ENCODE measurements around the gene BBS5.
A peak's percentile ranks its signal among the peaks of the same experiment; 100 is the strongest.
"Not testable (repeated sequence)": the region's sequence is repeated elsewhere in the genome, so short reads cannot be mapped to it uniquely, and the experiment has no call there.

Gene BBS5

DNA sequence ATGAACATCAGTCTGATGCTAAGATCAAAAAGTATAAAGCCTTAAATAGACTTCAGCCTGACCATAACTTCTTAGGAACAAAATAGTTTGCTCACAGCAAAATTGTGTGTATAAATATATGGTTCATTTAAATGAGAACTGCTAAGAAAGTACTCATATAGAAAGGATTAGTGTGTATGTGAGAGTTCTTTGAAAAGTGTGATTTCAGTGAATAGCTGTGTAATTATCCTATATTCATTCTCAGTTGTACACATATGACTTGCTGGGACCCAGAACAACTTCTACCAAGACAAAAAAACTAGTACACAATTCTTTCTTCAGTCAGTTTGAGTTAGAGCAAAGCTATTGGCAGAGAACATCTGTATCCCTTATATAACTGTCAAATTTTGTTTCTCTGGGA, 7.2 kb downstream of the BBS5 start:
- DNase-seq (ENCODE audit: low read depth): no peak

DNA sequence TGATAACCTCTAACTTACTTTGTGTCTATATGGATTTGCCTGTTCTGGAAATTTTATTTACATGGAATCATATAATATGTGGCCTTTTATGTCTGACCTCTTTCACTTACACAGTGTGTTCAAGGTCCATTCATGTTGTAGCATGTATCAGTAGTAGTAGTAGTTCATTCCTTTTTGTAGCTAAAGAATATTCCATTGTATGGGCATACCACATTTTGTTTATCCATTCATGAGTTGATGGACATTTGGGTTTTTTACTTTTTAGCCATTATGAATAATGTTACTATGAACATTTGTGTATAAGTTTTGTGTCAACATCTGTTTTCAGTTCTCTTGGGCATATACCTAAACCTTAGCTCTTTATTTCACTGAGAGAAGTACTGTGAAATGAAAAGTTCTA, 11.5 kb downstream of the BBS5 start:
- DNase-seq (ENCODE audit: low read depth): no peak

DNA sequence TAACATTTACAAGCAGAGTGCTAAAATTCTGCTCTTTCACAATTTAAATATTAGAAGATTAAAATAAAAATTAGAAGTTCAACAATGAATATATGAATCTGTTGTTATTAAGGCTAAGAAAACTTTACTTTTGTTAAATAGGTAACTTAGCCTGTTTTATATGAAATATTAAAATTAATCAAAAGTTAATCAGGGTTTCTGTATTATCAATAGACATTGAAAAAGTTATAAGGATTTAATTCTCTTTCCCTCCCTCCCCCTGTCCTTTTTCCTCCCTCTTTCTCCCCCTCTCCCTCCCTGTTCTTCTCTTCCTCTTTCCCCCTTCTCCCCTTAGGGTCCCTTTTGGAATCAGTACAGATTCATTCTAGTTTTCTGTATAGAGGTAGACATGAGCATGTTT, 12.1 kb downstream of the BBS5 start:
- DNase-seq (ENCODE audit: low read depth): no peak

DNA sequence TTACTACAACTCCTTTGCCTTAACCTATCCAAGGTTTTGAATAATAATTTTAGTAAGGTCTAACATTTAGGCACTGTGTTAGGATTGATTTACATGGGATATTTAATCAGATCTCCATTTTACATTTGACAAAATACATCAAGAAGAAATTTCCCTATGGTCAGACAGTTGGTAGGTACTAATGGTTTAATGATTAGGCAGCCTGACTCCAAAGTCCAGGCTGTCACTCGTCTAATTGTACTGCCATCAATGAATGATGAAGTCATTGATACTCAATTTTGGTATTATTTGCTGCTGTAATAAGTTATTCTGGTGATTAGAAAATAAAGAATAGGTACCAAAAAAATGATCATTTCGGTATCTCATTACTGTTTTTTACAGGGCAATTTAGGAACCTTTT, 14.1 kb downstream of the BBS5 start:
- no peak for DNase-seq (ENCODE audit: low read depth)

DNA sequence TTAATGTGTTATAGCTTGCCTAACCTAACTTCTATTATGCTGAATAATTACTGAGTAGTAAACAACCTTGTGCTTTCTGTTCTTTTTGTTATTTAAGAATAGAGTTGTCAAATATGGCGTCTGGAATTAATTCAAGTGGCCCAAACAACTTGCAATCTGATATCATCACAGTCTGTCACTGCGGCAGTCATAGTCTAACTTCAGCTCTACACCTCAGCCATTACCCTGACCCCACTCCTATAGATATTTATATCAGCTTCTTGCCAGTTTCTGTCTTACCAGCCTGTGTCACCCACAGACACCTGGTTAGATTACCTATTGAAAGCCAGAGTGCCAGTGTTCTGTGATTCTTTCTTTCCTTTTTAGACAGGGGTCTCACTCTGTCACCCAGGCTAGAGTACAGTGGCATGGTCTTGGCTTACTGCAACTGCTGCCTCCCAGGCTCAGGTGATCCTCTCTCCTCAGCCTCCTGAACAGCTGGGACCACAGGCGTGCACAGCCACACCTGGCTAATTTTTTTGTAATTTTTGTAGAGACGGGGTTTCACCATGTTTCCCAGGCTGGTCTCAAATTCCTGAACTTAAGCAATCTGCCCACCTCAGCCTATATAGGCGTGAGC, 16.1 kb downstream of the BBS5 start:
- no peak for DNase-seq (ENCODE audit: low read depth)

DNA sequence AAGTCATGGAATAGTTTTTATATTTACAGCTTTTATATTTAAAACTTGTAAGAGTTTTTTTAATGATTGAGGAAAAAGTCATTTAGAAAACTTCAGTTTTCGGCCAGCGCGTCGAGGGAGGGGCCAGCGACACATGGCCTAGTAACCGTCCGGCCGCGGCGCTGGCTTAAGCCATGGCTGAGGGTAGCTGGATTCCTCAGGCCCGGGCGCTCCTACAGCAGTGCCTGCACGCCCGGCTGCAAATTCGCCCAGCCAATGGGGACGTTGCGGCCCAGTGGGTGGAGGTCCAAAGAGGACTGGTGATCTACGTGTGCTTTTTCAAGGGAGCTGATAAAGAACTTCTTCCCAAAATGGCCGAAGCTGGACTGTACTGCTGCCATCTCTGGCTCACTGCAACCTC, 25.4 kb downstream of the BBS5 start:
- no peak for DNase-seq (ENCODE audit: low read depth)

DNA sequence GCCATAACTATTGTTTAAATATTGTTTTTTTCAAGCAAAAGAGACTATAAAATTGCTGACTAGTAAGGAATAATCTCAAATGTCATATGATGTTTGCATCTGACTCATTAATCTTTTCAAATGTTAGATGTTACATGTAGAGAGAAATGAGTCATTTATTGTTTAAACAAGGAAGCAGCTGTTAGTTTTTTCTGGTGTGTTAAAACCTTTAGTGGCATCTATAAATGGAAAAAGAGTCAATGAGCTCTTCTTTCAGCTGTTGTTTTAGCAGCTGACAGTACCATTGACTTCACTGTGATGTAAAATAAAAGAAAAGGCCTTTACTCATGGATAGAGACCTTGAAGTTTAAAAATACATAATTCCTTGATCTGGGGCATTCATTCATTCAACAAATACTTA, 28.4 kb downstream of the BBS5 start:
- no peak for DNase-seq (ENCODE audit: low read depth)

DNA sequence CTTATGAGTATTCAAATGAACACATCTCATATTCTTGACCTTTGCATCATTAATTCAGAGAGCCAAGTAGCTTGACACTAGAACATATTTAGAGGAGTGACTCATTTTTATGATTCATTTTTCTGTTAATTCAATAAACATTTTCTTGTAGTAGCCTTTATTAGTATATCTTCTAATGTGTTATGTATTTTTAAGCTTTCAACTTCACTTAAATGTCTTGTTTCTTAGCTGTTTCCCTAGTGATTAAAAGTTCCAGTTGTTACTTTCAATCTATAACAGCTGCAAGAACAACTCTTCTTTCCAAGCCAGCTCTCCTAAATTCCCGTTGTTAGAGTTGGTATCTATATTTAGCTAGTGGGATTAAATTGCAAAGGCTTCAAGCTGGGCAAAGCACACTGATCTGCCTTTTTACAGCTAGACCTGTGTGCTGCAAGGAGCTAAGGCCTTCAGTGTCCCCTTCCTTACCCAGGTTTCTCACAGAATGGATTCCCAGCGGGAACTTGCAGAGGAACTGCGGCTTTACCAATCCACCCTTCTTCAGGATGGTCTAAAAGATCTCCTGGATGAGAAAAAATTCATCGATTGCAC, 30.1 kb downstream of the BBS5 start, which contains the start of gene KLHL41:
Gene KLHL41 (plus strand): TSS at position 405 of the 588 bp plus-strand sequence. CDS start 77 bp downstream, at position 482.
- no peak for DNase-seq (ENCODE audit: low read depth)

DNA sequence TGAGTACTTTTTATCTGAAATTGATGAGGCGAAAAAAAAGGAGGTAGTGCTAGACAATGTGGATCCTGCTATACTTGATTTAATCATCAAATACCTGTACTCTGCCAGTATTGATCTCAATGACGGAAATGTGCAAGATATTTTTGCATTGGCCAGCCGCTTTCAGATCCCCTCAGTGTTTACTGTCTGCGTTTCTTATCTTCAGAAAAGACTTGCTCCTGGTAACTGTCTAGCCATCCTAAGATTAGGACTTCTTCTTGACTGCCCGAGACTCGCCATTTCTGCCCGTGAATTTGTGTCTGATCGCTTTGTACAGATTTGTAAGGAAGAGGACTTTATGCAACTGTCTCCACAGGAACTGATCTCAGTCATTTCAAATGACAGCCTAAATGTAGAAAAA, 30.7 kb downstream of the BBS5 start:
- no peak for DNase-seq (ENCODE audit: low read depth)

DNA sequence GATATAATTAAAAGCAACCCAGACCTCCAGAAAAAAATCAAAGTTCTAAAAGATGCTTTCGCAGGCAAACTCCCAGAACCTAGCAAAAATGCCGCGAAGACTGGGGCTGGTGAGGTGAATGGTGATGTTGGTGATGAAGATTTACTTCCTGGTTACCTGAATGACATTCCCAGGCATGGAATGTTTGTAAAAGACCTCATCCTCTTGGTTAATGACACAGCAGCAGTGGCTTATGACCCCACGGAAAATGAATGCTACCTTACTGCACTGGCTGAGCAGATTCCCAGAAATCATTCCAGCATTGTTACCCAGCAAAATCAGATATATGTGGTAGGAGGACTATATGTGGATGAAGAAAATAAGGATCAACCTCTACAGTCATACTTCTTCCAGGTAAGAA, 31.2 kb downstream of the BBS5 start:
- no peak for DNase-seq (ENCODE audit: low read depth)

DNA sequence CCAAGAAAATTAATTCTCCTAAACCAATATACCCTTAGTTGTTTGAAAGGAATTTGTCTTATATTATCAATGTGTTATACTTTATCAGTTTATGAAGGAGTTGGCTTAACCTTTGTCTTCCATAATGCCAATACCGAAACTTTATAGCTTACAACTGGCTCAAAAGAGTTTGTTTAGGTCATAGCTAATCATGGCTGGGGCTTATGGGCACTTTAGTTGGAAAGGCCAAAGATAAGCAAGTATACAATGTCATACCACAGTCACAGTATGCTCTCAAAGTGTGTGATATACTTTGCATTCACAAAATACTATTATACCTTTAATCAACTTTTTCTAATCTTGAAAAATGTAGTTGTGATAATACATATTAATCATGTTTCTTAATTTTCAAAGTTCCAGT, 32.5 kb downstream of the BBS5 start:
- DNase-seq (ENCODE audit: low read depth): no peak

DNA sequence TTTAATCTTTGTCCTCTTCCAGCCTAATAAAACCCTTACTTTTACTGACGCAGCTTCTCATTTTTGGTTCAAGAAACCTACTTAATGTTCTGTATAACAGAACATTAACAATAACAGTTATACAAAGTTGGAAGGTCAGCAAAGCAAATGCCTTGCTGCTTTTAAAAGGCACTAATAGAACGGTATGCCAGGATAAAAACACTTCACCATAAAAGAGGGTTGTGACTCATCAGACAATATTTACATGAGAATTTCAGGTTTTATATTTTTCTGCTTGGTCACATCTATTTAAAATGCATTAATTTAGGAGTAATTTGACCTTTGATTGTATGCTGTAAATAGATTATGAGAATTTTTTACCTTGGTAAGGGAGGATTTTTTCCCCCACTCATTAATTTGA, 33.2 kb downstream of the BBS5 start:
- no peak for DNase-seq (ENCODE audit: low read depth)

DNA sequence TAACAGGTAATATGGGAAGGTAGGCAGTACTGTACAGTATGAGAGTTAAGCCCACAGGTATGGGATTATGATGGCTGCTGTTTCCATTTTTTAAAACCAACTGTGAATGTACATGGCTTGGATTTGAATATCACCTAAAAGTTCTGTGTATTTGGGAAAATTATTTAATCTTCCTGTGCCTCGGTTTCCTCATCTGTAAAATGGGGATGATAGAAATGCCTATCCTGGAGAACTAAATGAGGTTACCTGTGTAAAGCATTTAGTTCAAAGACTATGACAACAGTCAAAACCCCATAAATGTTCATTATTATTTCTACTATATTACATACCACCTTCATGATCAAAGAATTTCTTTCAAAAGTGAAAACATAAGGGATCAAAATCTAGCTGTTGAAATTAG, 33.8 kb downstream of the BBS5 start:
- no peak for DNase-seq (ENCODE audit: low read depth)

DNA sequence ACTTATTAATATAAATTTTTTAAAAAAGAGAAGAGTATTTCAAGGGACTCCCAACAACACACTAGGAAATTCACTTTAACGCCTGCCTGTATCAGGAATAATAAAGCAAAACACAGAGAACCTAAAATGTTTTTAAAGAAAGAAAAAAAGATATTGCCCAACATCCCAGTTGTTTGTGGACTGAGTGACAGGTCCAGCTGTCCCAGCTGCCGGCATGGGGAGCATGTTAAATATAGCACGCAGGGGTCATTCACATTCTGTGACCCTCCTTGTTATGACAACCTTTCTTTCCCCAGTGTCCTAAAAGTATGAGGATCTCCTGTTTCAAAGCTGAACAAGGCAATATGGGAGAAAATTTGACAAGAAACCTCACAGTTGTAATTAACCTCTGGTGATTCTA, 34.6 kb downstream of the BBS5 start:
- no peak for DNase-seq (ENCODE audit: low read depth)

DNA sequence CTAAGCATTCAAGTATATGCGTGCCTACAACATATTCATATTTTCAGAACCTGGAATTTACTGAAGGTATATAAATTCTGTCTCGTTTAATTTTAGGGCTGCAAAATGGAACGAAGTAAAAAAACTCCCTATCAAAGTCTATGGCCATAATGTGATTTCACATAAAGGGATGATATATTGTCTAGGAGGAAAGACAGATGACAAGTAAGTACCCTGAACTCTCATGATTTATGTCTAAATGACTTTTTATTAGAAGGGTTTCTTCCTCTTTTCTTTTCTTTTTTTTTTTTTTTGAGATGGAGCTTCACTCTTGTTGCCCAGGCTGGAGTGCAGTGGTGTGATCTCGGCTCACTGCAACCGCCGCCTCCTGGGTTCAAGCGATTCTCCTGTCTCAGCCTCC, 35.5 kb downstream of the BBS5 start:
- DNase-seq (ENCODE audit: low read depth): not testable (repeated sequence)

DNA sequence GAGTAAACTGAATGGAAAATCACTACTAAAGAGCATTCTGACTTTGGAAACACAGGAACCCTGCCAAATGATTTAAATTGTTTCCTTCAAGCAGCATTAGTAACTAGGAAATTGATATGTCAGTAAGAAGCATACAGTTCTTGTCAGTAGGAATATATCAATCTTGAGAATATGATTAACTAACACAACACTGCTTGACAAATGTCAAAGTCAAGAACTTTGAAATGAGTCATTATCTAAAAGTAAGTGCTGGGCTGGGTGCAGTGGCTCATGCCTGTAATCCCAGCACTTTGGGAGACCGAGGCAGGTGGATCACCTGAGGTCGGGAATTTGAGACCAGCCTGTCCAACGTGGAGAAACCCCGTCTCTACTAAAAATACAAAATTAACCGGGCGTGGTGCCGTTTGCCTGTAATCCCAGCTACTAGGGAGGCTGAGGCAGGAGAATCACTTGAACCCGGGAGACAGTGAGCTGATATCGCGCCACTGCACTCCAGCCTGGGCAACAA, 37.2 kb downstream of the BBS5 start:
- not testable (repeated sequence) for DNase-seq (ENCODE audit: low read depth)

DNA sequence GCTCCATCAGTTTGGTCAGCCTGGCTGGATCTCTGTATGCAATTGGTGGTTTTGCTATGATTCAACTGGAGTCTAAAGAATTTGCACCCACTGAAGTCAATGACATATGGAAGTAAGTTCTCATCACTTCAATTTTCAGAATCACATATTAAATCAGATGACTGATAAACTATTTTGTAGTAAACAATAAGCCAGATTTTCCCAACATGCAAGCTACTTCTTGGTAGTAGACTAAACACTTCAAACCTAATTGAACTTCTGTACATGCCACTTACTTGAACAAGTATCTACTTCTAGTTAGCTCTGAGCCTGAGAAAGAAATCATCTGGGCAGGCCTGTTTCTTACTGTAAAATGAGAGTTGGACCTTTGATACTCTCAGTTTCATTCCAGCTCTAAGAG, 41.6 kb downstream of the BBS5 start:
- no peak for DNase-seq (ENCODE audit: low read depth)

DNA sequence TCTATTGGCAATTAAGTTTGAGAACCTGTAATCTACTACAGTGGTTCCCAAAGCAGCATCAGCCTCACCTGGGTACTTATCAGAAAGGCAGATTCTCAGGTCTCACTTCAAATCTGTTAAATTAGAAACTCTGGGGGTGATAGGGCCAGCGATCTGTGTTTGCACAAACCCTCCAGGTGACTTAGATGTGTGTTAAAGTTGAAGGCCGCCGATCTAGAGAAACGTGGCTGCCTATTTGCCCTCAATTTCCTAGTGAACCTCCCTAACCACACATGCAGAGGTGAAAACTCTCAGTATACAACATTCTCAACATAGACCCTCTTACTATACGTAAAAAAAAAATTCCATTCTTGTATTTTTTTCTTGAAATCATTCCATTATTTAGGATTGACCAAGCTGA, 44.4 kb downstream of the BBS5 start:
- no peak for DNase-seq (ENCODE audit: low read depth)

DNA sequence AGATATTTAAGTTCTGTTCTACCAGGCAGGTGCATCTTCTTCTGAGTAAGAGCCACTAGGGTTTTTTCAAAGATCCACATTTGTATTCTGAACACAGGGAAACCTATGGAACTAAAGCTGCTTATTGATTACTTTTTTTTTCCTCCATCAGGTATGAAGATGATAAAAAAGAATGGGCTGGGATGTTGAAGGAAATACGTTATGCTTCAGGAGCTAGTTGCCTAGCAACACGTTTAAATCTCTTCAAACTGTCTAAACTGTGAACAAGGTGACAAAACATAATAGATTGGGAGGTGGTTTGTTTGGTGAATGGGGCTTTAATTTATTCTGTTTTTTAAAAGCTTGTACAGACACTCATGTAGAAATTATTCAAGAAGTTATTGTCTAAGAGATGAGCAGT, 46.1 kb downstream of the BBS5 start:
- DNase-seq (ENCODE audit: low read depth): no peak

DNA sequence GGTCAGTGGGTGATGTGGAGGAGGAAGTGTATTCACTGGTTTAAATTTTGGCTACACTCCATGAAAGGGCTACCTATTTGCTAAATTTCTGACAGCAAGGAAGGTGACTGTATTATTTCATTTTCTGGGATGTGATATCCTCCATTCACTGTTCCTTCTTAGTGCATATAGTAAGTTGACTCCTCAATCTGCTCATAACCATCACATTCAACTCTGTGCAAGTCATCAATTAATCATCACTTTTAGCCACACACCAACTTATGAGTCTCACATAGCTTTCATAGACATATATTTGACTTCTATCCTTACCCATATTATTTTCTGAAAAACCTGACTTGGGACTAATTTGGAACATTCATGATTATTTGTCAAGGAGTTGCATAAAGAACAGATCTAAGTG, 47.2 kb downstream of the BBS5 start:
- no peak for DNase-seq (ENCODE audit: low read depth)

DNA sequence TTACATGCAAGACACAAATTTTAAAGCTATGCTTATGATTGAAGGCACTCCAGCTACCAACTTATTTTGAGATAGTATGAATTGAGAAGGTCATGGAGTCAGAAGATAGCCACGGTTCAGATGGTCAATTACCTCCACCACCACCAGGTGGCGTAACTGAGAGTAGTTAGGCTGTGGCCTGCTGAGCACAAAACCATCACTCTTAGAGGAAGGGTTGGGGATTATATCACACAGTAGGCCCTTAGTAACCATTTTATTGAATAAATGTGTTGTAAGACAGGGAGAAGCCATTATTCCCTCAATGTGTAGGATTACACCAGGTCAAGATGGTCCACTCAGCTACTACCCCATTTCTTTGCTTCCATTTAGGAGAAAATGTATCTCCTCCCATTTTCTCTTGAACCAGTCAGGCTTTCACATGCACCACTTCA, 49.0 kb downstream of the BBS5 start:
- peak; percentile 22 for DNase-seq (ENCODE audit: low read depth)

DNA sequence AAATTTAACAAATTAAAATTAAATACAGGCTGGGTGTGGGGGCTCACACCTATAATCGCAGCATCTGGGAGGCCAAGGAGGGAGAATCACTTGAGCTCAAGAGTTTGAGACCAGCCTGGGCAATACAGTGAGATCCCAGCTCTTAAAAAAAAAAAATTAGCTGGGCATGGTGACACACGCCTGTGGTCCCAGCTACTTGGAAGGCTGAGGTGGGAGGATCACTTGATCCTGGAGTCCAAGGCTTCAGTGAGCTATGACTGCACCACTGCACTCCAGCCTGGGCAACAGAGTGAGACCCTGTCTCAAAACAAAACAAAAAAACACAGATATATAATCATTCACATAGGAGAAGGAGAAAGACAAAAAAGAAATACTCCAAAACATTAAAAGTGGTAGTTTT, 60.2 kb downstream of the BBS5 start:
- DNase-seq (ENCODE audit: low read depth): not testable (repeated sequence)

DNA sequence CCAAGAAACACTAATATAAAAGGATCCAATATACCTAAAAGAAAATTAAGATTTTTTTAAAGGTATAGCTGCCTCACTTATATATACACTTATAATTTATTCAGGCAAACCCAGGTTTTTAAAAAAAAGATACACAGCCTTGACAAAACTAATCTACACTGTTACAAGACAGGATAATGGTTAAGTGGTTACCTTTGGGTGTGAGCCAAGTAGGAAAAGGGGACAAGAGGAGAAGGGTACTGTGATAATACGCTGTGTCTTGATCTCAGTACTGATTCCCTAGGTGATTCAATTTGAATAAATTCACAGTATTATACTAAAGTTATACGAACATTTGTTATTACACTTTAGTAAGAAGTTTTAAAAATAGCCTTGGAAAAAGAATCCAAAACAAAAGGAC, 60.9 kb downstream of the BBS5 start:
- DNase-seq (ENCODE audit: low read depth): no peak

DNA sequence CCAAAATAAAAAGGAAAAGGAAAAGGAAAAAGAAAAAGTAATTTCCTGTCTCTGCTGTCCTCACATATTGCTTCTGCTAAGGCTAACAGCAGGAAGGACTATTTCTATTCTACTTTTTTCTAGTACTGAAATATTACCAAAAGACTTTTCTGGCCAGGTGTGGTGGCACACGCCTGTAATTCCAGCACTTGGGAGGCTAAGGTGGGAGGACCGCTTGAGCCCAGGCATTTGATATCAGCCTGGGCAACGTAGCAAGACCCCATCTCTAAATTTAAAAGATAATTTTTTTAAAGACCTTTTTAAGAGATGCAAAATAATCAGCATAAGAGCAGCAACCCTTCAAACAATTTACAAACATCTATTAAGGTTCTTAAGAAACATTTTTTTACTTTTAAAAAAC, 63.1 kb downstream of the BBS5 start:
- no peak for DNase-seq (ENCODE audit: low read depth)

Data from T-helper 22 cell (primary cell).